Loucy (cell line): ENCODE measurements around the gene ROS1.

ENCODE experiments used
- EZH2phosphoT487 ChIP-seq: fragments of 200-600 bp; IDR thresholded peaks from 2 replicates; pipeline ENCODE4 v1.6.1; 2018; ENCODE audit warnings: antibody characterized with exemption, mild to moderate bottlenecking, moderate library complexity, borderline replicate concordance
- TF ChIP-seq, protein P1 (sequence below): fragments of 200-600 bp; sonication (generic); conservative IDR thresholded peaks from 2 replicates; pipeline ENCODE4 v1.5.1; 2014; ENCODE audit warnings: mild to moderate bottlenecking, antibody characterized with exemption, low read length

DNA sequence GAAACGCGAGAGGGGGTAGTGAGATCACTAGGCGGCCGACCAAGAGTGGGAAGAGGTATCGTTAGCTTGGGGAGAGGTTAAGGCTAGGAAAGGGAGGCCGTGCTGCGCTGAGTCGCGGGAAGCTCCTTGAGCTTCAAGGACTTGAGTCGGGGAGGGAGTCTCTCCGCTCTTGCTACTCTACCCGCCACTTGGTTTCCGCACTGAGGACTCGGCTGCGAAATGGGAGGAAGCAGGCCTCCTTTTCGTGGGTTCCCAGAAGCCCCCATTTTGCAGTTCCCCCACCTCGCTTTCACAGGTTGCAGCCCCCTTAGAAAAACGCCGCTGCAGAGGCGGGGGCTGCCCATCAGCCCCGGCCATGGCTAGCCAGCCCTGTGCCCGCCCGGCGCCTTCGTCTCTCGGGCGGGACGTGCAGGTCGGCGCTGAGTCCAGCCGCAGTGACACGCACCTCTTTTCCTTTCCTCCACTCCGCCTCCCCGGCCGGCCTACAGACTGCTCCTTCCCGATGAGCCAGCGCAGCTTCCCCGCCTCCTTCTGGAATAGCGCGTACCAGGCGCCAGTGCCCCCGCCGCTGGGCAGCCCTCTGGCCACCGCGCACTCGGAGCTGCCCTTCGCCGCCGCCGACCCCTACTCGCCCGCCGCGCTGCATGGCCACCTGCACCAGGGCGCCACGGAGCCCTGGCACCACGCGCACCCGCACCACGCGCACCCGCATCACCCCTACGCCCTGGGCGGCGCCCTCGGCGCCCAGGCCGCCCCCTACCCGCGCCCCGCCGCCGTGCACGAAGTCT is 155.5 kb downstream of the ROS1 start:
- TF ChIP-seq, protein P1, sequence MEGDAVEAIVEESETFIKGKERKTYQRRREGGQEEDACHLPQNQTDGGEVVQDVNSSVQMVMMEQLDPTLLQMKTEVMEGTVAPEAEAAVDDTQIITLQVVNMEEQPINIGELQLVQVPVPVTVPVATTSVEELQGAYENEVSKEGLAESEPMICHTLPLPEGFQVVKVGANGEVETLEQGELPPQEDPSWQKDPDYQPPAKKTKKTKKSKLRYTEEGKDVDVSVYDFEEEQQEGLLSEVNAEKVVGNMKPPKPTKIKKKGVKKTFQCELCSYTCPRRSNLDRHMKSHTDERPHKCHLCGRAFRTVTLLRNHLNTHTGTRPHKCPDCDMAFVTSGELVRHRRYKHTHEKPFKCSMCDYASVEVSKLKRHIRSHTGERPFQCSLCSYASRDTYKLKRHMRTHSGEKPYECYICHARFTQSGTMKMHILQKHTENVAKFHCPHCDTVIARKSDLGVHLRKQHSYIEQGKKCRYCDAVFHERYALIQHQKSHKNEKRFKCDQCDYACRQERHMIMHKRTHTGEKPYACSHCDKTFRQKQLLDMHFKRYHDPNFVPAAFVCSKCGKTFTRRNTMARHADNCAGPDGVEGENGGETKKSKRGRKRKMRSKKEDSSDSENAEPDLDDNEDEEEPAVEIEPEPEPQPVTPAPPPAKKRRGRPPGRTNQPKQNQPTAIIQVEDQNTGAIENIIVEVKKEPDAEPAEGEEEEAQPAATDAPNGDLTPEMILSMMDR = no peak
- no peak for TF ChIP-seq EZH2phosphoT487
